ENCODE results near the gene ROMO1.

- TF ChIP-seq EZH2 (IDR thresholded peaks at IDR 0.05; ENCODE audit: low read depth, low read length, severe bottlenecking) (no peak), CTCF (IDR thresholded peaks at IDR 0.05; ENCODE audit: control extremely low read depth in 1 of 3, insufficient read depth in 1 of 3, low read depth in 1 of 3, low read length in 3 of 3) (no peak), RAD21 (IDR thresholded peaks at IDR 0.05 in 1 of 2, conservative IDR thresholded peaks at IDR 0.05 in 1 of 2; ENCODE audit: low read depth in 2 of 2, low read length in 2 of 2) (no peak), JUN (IDR thresholded peaks at IDR 0.05; ENCODE audit: low read depth, low read length) (no peak), YY1 (IDR thresholded peaks at IDR 0.05; ENCODE audit: low read depth, low read length) (no peak), PHF8 (conservative IDR thresholded peaks at IDR 0.05; ENCODE audit: low read depth, low read length) (no peak), POLR2AphosphoS5 (IDR thresholded peaks at IDR 0.05; ENCODE audit: low read depth, low read length) (no peak), TBP (IDR thresholded peaks at IDR 0.05; ENCODE audit: low read depth, low read length) (no peak), EP300 (IDR thresholded peaks at IDR 0.05; ENCODE audit: borderline replicate concordance in 1 of 2, low read depth in 2 of 2, low read length in 2 of 2) (no peak), ATF2 (IDR thresholded peaks at IDR 0.05; ENCODE audit: low read length) (no peak), CEBPB (IDR thresholded peaks at IDR 0.05; ENCODE audit: low read depth, low read length) (no peak), POLR2A (IDR thresholded peaks at IDR 0.05; ENCODE audit: control extremely low read depth in 1 of 2, low read depth in 2 of 2, low read length in 2 of 2) (no peak), SP2 (IDR thresholded peaks at IDR 0.05; ENCODE audit: low read length) (no peak)
Measured at GRCh38 chr20:35697696-35698297, 1.4 kb upstream of the ROMO1 start.
